Panc1 (cell line): ENCODE data around the gene WDR7.

Source experiments
- CTCF ChIP-seq: fragments of 450-650 bp; IDR thresholded peaks from 2 replicates; pipeline ENCODE4 v1.5.1; 2017; ENCODE audit warnings: mild to moderate bottlenecking
- SIN3A ChIP-seq: IDR thresholded peaks from 2 replicates; pipeline ENCODE4 v1.6.1; 2012; ENCODE audit warnings: low read depth, mild to moderate bottlenecking, low read length, moderate library complexity, borderline replicate concordance; ENCODE audit not compliant: insufficient read depth
- TF ChIP-seq, protein P1 (sequence below), 2 experiments: IDR thresholded peaks; 2 replicates each; pipeline ENCODE4 v1.6.1; 2011 to 2012; ENCODE audit warnings: low read depth in 2 of 2, control low read depth in 1 of 2, low read length in 1 of 2, mild to moderate bottlenecking in 1 of 2, moderate library complexity in 1 of 2; ENCODE audit not compliant: insufficient read depth in 1 of 2

- TF ChIP-seq, protein P1, sequence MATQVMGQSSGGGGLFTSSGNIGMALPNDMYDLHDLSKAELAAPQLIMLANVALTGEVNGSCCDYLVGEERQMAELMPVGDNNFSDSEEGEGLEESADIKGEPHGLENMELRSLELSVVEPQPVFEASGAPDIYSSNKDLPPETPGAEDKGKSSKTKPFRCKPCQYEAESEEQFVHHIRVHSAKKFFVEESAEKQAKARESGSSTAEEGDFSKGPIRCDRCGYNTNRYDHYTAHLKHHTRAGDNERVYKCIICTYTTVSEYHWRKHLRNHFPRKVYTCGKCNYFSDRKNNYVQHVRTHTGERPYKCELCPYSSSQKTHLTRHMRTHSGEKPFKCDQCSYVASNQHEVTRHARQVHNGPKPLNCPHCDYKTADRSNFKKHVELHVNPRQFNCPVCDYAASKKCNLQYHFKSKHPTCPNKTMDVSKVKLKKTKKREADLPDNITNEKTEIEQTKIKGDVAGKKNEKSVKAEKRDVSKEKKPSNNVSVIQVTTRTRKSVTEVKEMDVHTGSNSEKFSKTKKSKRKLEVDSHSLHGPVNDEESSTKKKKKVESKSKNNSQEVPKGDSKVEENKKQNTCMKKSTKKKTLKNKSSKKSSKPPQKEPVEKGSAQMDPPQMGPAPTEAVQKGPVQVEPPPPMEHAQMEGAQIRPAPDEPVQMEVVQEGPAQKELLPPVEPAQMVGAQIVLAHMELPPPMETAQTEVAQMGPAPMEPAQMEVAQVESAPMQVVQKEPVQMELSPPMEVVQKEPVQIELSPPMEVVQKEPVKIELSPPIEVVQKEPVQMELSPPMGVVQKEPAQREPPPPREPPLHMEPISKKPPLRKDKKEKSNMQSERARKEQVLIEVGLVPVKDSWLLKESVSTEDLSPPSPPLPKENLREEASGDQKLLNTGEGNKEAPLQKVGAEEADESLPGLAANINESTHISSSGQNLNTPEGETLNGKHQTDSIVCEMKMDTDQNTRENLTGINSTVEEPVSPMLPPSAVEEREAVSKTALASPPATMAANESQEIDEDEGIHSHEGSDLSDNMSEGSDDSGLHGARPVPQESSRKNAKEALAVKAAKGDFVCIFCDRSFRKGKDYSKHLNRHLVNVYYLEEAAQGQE (IDR thresholded peaks at IDR 0.05; ENCODE audit: insufficient read depth in 1 of 2, low read depth in 2 of 2, low read length in 1 of 2) = no peak
- TF ChIP-seq CTCF (no peak), SIN3A (no peak)
Measured at GRCh38 chr18:56873441-56874140, 222.4 kb downstream of the WDR7 start.
